ENCODE results near the gene TCF23. TPM values are rescaled to one million over a fixed set of nuclear protein-coding genes. Genes with fewer than 3 reads are reported as not detected.

TCF23 gene
- total and polyA plus RNA-seq, 2 of the 4 experiments (the other 2 are of a cell fraction), result not detected

DNA sequence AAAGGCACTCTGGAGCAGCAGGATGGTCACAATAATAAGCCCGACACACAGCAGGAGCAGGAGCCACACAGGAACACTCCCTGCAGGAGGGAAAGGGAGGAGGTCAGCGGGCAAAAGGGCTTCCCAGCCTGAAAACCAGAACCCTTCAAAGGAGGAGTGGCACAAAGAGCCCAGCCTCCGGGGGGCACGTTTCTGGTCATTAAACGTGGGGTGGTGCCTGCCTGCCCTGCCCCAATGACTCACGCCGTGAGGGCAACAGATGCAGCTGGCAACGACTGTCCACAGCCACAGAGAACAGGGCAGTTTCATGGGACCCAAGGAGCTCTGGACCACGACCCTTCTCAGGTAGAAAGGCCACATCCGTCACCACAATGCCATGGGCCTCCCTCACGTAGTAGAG, 17.4 kb upstream of the TCF23 start:
- no peak overlapping the region for H2BK120ac ChIP-seq (ENCODE audit: low read depth, low read length)
- dilution Hi-C loops (cut with HindIII; ENCODE audit: low sequenced_read_pairs, unreplicated experiment), result no loop called here
- H3K56ac ChIP-seq (ENCODE audit: extremely low read depth, insufficient read depth, low read length), result no peak overlapping the region
- H3K14ac ChIP-seq (replicated peaks; ENCODE audit: low read depth, low read length), result no peak overlapping the region
- H3K36me3 ChIP-seq (ENCODE audit: control insufficient read depth, insufficient read depth, low read length), result peaks cover 34% of the 10 kb centered on the region
- H3K4me1 ChIP-seq (ENCODE audit: control insufficient read depth, insufficient read depth, low read length), result peaks cover 9% of the 10 kb centered on the region
- ChIA-PET CTCF (no interaction called here), POLR2A (ENCODE audit: unreplicated experiment) (no interaction called here)
- no peak overlapping the region for H2BK15ac ChIP-seq (ENCODE audit: low read depth, low read length)
- no peak overlapping the region for H3K4ac ChIP-seq (ENCODE audit: low read depth, low read length)
- peaks cover 14% of the 10 kb centered on the region for H3K9me1 ChIP-seq (ENCODE audit: insufficient read depth, low read length)
- peaks cover 15% of the 10 kb centered on the region for H4K20me1 ChIP-seq (ENCODE audit: insufficient read depth, low read length)
- WGBS, 2 experiments (ENCODE audit: extremely low coverage in 2 of 2, insufficient read length in 1 of 2), result 92% methylated on average over 7 of the region's 11 CpGs; no CpG with 5 or more reads in 1 of the 2 experiments
- H4K91ac ChIP-seq (ENCODE audit: insufficient read depth, low read depth, low read length), result no peak overlapping the region
- no peak for ATAC-seq (ENCODE audit: low read depth)
- no peak overlapping the region for H3K23ac ChIP-seq (ENCODE audit: low read depth, low read length)
- no peak overlapping the region for H2AK5ac ChIP-seq (ENCODE audit: low read depth, low read length)
- no peak overlapping the region for H3K27ac ChIP-seq (ENCODE audit: insufficient read depth, low read length)
- no peaks in the 10 kb centered on the region for H3K27me3 ChIP-seq (ENCODE audit: control insufficient read depth, insufficient read depth, low read length)
- no peak overlapping the region for H3K4me2 ChIP-seq (ENCODE audit: low read depth, low read length)
- intact Hi-C loops (cut with micrococcal nuclease), result no loop called here
- H3K18ac ChIP-seq (ENCODE audit: low read depth, low read length), result no peak overlapping the region
- no peak for DNase-seq
- H3K9me3 ChIP-seq (ENCODE audit: control insufficient read depth, insufficient read depth, low read length), result no peaks in the 10 kb centered on the region
- TF ChIP-seq POLR2A (IDR thresholded peaks at IDR 0.05; ENCODE audit: low read depth, low read length), result no peak
- TF ChIP-seq CTCF (conservative IDR thresholded peaks at IDR 0.05; ENCODE audit: low read depth, low read length), result no peak
- no peak for TF ChIP-seq MAFK (IDR thresholded peaks at IDR 0.05; ENCODE audit: low read depth, low read length)
- H2BK5ac ChIP-seq (ENCODE audit: low read depth, low read length, poor library complexity, severe bottlenecking), result no peak overlapping the region
- no peak overlapping the region for H2AFZ ChIP-seq (replicated peaks; ENCODE audit: low read length, poor library complexity)
- H2BK20ac ChIP-seq (ENCODE audit: low read depth, low read length), result no peak overlapping the region
- H4K8ac ChIP-seq (ENCODE audit: low read depth in 2 of 2, low read length in 2 of 2), result no peak overlapping the region
- H2AK9ac ChIP-seq (replicated peaks; ENCODE audit: low read depth, low read length, poor library complexity), result no peak overlapping the region
- H3K4me3 ChIP-seq (ENCODE audit: insufficient read depth, low read depth, low read length), result no peak overlapping the region
- H3K9ac ChIP-seq (ENCODE audit: low read depth, low read length), result no peak overlapping the region
- H3K79me1 ChIP-seq (ENCODE audit: low read depth in 1 of 2, low read length in 2 of 2), result peaks cover 14 to 27% of the 10 kb centered on the region in 2 experiments
- BruUV-seq (replicated peaks), result no TSS peak
- in situ Hi-C loops (cut with MboI; ENCODE audit: low sequenced_read_pairs), result no loop called here
- H4K5ac ChIP-seq (ENCODE audit: low read depth, low read length), result no peak overlapping the region
